ENCODE data around the gene PIH1D1. TPM values are rescaled to one million over a fixed set of nuclear protein-coding genes. Genes with fewer than 3 reads are reported as not detected.

The PIH1D1 gene
- total RNA-seq, 1 donor from 2014 or later: 83.7 TPM

DNA sequence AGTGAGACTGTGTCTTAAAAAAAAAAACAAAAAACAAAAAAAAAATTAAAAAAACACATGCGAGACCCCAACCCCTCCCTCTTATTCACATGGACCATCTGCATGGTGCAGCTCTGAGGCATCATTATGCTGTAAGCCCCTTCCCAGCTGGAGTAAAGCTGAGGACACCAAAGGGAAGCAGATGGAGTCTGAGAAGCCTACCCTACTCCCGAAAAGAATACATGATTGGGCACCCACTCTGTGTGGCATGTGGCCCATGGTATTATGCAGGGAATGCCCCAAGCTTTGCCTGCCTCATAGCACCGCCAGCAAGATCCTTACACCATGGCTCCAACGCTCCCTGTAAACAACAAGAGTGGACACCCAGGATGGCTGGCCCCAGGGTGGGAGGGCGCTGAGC, 33.1 kb downstream of the PIH1D1 start:
- Mint-ChIP-seq H3K36me3 (no peaks in the 10 kb centered on the region), H3K9me3 (no peaks in the 10 kb centered on the region), H3K27ac (no peak overlapping the region), H3K27me3 (ENCODE audit: low read depth) (peaks cover 70% of the 10 kb centered on the region), H3K4me1 (peaks cover 38% of the 10 kb centered on the region), H3K4me3 (no peak overlapping the region)
- no peak for TF ChIP-seq CTCF (IDR thresholded peaks at IDR 0.05; ENCODE audit: unreplicated experiment)
- no peak for DNase-seq (ENCODE audit: low spot score in 2 of 2, unreplicated experiment in 2 of 2)

- Mint-ChIP-seq H3K9me3 (no peaks in the 10 kb centered on the region), H3K27me3 (ENCODE audit: low read depth) (peaks cover 63% of the 10 kb centered on the region), H3K27ac (no peak overlapping the region), H3K4me1 (peaks cover 46% of the 10 kb centered on the region), H3K4me3 (no peak overlapping the region), H3K36me3 (no peaks in the 10 kb centered on the region)
- DNase-seq (ENCODE audit: low spot score in 2 of 2, unreplicated experiment in 2 of 2): no peak
- no peak for TF ChIP-seq CTCF (IDR thresholded peaks at IDR 0.05; ENCODE audit: unreplicated experiment)
These were observed 34.5 kb downstream of the PIH1D1 start for GRCh38 chr19:49417088-49417487.

DNA sequence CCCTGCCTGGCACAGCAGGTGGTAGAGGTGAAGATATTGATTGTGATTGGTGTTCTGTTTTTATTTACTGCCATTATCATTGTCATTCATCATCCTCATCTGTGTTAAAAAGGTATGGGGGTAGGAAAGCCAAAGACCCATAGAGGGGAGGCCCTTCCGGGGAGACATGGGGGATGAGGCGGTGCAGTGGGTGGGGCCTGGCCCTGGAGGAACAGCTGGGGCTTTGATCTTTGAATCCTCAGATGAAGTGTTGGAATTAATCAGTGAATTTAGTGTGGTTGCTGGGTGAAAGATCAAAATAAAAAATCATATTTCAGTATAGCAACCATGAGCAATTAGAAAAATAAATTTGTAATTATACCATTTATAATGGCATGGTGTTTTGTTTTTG, 35.8 kb downstream of the PIH1D1 start:
- DNase-seq (ENCODE audit: low spot score in 2 of 2, unreplicated experiment in 2 of 2): no peak
- H3K4me3 Mint-ChIP-seq: no peak overlapping the region
- H3K9me3 Mint-ChIP-seq: no peaks in the 10 kb centered on the region
- no peak overlapping the region for H3K27ac Mint-ChIP-seq
- H3K36me3 Mint-ChIP-seq: no peaks in the 10 kb centered on the region
- TF ChIP-seq CTCF (IDR thresholded peaks at IDR 0.05; ENCODE audit: unreplicated experiment): no peak
- peaks cover 53% of the 10 kb centered on the region for H3K27me3 Mint-ChIP-seq (ENCODE audit: low read depth)
- peaks cover 37% of the 10 kb centered on the region for H3K4me1 Mint-ChIP-seq

DNA sequence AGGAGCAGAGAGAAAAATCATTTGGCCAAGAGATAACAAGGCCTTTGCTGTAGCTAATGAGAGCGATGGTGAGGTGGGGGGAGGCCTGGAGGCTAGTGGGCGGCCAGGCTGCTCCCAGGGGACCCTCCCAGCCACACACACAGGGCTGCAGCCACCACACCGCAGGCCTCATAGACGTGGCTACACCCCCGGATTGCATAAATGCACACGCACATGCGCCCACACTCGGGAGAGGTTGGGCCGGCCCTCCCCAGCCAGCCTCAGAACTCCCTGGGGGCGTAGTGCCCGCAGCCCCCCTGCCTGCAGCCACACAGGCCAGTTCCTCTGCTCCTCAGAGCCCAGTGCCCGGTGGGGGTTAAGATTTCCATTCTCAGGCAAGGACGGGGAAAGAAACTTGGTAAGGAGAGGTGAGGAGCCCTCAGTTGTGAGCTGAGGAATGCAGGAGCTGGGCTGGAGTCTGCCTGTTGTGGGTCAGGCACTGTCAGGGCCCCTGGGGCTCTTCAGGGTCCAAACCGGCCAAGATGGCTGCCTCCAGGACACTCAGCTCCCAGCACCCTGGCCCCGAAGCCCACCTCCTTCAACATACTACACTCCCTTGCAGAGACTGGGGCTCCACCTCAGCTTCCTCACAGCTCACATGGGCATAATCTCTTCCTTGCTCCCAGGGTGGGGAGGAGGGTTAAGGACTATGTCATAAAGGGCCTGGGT, 36.4 kb downstream of the PIH1D1 start:
- H3K36me3 Mint-ChIP-seq: no peaks in the 10 kb centered on the region
- peaks cover 48% of the 10 kb centered on the region for H3K27me3 Mint-ChIP-seq (ENCODE audit: low read depth)
- DNase-seq (ENCODE audit: low spot score in 2 of 2, unreplicated experiment in 2 of 2): no peak
- H3K4me3 Mint-ChIP-seq: no peak overlapping the region
- no peak for TF ChIP-seq CTCF (IDR thresholded peaks at IDR 0.05; ENCODE audit: unreplicated experiment)
- H3K4me1 Mint-ChIP-seq: peaks cover 33% of the 10 kb centered on the region
- H3K27ac Mint-ChIP-seq: no peak overlapping the region
- H3K9me3 Mint-ChIP-seq: no peaks in the 10 kb centered on the region

DNA sequence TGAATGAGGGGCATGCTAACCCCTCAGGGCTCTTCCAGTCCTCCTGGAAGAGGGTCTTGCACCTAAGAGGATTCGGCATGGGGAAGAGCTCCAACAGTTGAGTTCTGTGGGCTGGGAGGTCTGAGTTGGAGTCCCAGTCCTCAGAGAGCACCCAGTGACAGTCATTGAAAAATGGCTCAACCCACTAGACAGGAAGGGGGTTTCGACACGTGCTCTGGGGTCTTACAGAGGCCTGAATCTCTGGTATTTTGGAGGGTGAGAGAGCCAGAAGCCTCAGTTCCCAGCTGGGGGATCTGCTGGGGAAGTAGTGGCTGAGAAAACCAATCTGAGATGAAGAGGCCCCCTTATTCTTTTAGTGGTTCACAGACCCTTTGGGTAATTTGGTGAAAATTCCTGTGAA, 37.4 kb downstream of the PIH1D1 start:
- no peak for TF ChIP-seq CTCF (IDR thresholded peaks at IDR 0.05; ENCODE audit: unreplicated experiment)
- Mint-ChIP-seq H3K4me3 (no peak overlapping the region), H3K36me3 (no peaks in the 10 kb centered on the region), H3K4me1 (peaks cover 33% of the 10 kb centered on the region), H3K27me3 (ENCODE audit: low read depth) (peaks cover 41% of the 10 kb centered on the region), H3K27ac (no peak overlapping the region), H3K9me3 (no peaks in the 10 kb centered on the region)
- DNase-seq (ENCODE audit: low spot score in 2 of 2, unreplicated experiment in 2 of 2): no peak

All from mesothelial cell of epicardium (in vitro differentiated cells).